HepG2 (cell line): Measurements from ENCODE around the gene IL3. TPM values are rescaled to one million over a fixed set of nuclear protein-coding genes. Genes with fewer than 3 reads are reported as not detected.

Source experiments
- ETV5 ChIP-seq: IDR thresholded peaks from 2 replicates; pipeline ENCODE4 v1.6.1; 2018; ENCODE audit warnings: missing biosample characterization, missing genetic modification reagents, inconsistent platforms, borderline replicate concordance
- ETV6 ChIP-seq: sonication (generic); formaldehyde crosslinking; conservative IDR thresholded peaks from 2 replicates; pipeline ENCODE4 v1.4.0; 2020; ENCODE audit warnings: missing genetic modification reagents
- JARID2 ChIP-seq: sonication (generic); formaldehyde crosslinking; IDR thresholded peaks from 2 replicates; pipeline ENCODE4 v1.8.1; 2023; ENCODE audit warnings: missing genetic modification reagents, inconsistent platforms; ENCODE audit not compliant: insufficient replicate concordance
- NFIC ChIP-seq: IDR thresholded peaks from 2 replicates; pipeline ENCODE4 v1.6.1; 2012; ENCODE audit warnings: mild to moderate bottlenecking, low read length, inconsistent platforms
- SAFB2 ChIP-seq: sonication (generic); formaldehyde crosslinking; IDR thresholded peaks from 2 replicates; pipeline ENCODE4 v1.5.1; 2020; ENCODE audit warnings: missing genetic modification reagents, low read depth, mild to moderate bottlenecking, borderline replicate concordance
- SOX5 ChIP-seq: IDR thresholded peaks from 2 replicates; pipeline ENCODE4 v1.6.1; 2016; ENCODE audit warnings: borderline replicate concordance
- TAF1 ChIP-seq: sonication (generic); formaldehyde crosslinking; IDR thresholded peaks from 2 replicates; pipeline ENCODE4 v1.4.0; 2020; ENCODE audit warnings: missing genetic modification reagents
- ZBTB3 ChIP-seq: sonication (generic); formaldehyde crosslinking; IDR thresholded peaks from 2 replicates; pipeline ENCODE4 v1.4.0; 2020; ENCODE audit warnings: low read depth, mild to moderate bottlenecking, moderate library complexity, missing genetic modification reagents, borderline replicate concordance
- ZNF136 ChIP-seq: sonication (generic); formaldehyde crosslinking; IDR thresholded peaks from 2 replicates; pipeline ENCODE4 v1.8.1; 2022; ENCODE audit warnings: low read depth, mild to moderate bottlenecking, moderate library complexity, missing genetic modification reagents
- ZNF326 ChIP-seq: sonication (generic); formaldehyde crosslinking; IDR thresholded peaks from 2 replicates; pipeline ENCODE4 v1.4.0; 2020; ENCODE audit warnings: missing genetic modification reagents, borderline replicate concordance
- ZNF33B ChIP-seq: sonication (generic); formaldehyde crosslinking; IDR thresholded peaks from 2 replicates; pipeline ENCODE4 v1.5.1; 2020; ENCODE audit warnings: mild to moderate bottlenecking, missing genetic modification reagents
- ZNF460 ChIP-seq: sonication (generic); formaldehyde crosslinking; IDR thresholded peaks from 2 replicates; pipeline ENCODE4 v1.5.1; 2020; ENCODE audit warnings: missing genetic modification reagents, mild to moderate bottlenecking, borderline replicate concordance
- ZNF737 ChIP-seq: sonication (generic); formaldehyde crosslinking; IDR thresholded peaks from 2 replicates; pipeline ENCODE4 v1.5.0; 2020; ENCODE audit warnings: missing genetic modification reagents, mild to moderate bottlenecking, borderline replicate concordance
- ZNF782 ChIP-seq: sonication (generic); formaldehyde crosslinking; IDR thresholded peaks from 2 replicates; pipeline ENCODE4 v1.4.0; 2020; ENCODE audit warnings: missing genetic modification reagents, mild to moderate bottlenecking, borderline replicate concordance
- polyA plus RNA-seq, 8 experiments: library from polyadenylated mRNA; depleted of rRNA in 3 of 8; stranded (reverse) in 7 of 8; unstranded in 1 of 8; fragments of >200 nt; fragmentation: Illumina TruSeq in 4 of 8; extraction: Trizol in 4 of 8; gene quantifications; 2 replicates each; pipeline versions ENCODE4 v1.2.1 to v1.2.3, GENCODE V29; 2011 to 2016; ENCODE audit warnings: low read depth in 4 of 8, missing spikeins in 1 of 8, mixed read lengths in 1 of 8; ENCODE audit not compliant: insufficient read depth in 1 of 8
- total RNA-seq, 5 experiments: library from RNA; depleted of rRNA; stranded (reverse); fragments of >200 nt; fragmentation: Illumina TruSeq; extraction: Trizol; gene quantifications; 2 replicates each; pipeline ENCODE4 v1.2.3, GENCODE V29; 2016; ENCODE audit warnings: low read depth in 1 of 5
- TF ChIP-seq, protein P1 (sequence below): sonication (generic); formaldehyde crosslinking; IDR thresholded peaks from 2 replicates; pipeline ENCODE4 v1.5.0; 2020; ENCODE audit warnings: mild to moderate bottlenecking, missing genetic modification reagents
- TF ChIP-seq, protein P2 (sequence below): sonication (generic); formaldehyde crosslinking; IDR thresholded peaks from 2 replicates; pipeline ENCODE4 v1.5.1; 2020; ENCODE audit warnings: missing genetic modification reagents, mild to moderate bottlenecking, borderline replicate concordance
- TF ChIP-seq, protein P3 (sequence below): sonication (generic); formaldehyde crosslinking; IDR thresholded peaks from 2 replicates; pipeline ENCODE4 v1.4.0; 2020; ENCODE audit warnings: missing genetic modification reagents

IL3 gene
- total and polyA plus RNA-seq, 2 of the 13 experiments (the other 11 are each of a cell fraction or from before 2014, with no cell fraction given), result not detected

DNA sequence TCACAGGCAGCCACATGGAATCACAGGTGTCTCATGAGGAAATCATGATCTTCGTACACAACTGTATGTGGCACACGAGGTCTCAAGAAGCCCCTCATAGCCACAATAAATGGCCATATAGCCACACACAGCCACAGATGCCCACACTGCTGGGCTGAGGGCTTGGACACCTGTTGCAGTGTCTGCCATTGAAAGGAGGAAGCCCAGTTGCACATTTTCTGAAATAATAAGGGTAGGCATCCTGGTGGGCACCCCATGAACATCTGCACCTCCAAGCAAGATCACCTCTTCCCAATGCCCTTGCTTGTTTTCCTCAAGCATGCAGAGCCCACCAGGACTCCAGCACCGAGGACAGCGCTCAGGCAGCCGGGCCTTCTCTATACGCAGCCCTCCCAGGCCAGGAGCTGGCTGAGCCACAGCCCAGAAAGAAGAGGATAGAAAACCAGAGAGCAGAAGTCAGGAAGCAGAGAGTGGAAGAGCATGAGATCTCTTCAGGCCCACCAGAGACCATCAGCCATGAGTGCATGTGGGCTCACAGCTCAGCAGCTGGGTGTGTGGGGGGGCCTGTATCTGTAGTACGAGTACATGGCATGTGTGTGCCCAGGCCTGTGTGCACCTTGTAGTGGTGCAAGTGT lies 48.0 kb upstream of the IL3 start (continued):
- TF ChIP-seq ZNF33B (CRISPR knock-in tag), result no peak
- TF ChIP-seq ZBTB3 (CRISPR knock-in tag), result no peak
- TF ChIP-seq NFIC, result no peak
- peak; percentile 78 for TF ChIP-seq JARID2 (CRISPR knock-in tag)
- TF ChIP-seq ZNF782, result no peak
- no peak for TF ChIP-seq ZNF136
- TF ChIP-seq ZNF326 (CRISPR knock-in tag), result no peak
- TF ChIP-seq, protein P1, sequence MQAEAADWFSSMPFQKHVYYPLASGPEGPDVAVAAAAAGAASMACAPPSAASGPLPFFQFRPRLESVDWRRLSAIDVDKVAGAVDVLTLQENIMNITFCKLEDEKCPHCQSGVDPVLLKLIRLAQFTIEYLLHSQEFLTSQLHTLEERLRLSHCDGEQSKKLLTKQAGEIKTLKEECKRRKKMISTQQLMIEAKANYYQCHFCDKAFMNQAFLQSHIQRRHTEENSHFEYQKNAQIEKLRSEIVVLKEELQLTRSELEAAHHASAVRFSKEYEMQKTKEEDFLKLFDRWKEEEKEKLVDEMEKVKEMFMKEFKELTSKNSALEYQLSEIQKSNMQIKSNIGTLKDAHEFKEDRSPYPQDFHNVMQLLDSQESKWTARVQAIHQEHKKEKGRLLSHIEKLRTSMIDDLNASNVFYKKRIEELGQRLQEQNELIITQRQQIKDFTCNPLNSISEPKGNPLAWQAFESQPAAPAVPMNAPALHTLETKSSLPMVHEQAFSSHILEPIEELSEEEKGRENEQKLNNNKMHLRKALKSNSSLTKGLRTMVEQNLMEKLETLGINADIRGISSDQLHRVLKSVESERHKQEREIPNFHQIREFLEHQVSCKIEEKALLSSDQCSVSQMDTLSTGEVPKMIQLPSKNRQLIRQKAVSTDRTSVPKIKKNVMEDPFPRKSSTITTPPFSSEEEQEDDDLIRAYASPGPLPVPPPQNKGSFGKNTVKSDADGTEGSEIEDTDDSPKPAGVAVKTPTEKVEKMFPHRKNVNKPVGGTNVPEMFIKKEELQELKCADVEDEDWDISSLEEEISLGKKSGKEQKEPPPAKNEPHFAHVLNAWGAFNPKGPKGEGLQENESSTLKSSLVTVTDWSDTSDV, result no peak
- TF ChIP-seq ZNF737, result peak; percentile 52; the same call in 1 of the 2 replicates
- no peak for TF ChIP-seq SAFB2 (CRISPR knock-in tag)
- TF ChIP-seq, protein P2, sequence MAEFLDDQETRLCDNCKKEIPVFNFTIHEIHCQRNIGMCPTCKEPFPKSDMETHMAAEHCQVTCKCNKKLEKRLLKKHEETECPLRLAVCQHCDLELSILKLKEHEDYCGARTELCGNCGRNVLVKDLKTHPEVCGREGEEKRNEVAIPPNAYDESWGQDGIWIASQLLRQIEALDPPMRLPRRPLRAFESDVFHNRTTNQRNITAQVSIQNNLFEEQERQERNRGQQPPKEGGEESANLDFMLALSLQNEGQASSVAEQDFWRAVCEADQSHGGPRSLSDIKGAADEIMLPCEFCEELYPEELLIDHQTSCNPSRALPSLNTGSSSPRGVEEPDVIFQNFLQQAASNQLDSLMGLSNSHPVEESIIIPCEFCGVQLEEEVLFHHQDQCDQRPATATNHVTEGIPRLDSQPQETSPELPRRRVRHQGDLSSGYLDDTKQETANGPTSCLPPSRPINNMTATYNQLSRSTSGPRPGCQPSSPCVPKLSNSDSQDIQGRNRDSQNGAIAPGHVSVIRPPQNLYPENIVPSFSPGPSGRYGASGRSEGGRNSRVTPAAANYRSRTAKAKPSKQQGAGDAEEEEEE (CRISPR knock-in tag), result no peak
- TF ChIP-seq TAF1 (CRISPR knock-in tag), result no peak
- TF ChIP-seq, protein P3, sequence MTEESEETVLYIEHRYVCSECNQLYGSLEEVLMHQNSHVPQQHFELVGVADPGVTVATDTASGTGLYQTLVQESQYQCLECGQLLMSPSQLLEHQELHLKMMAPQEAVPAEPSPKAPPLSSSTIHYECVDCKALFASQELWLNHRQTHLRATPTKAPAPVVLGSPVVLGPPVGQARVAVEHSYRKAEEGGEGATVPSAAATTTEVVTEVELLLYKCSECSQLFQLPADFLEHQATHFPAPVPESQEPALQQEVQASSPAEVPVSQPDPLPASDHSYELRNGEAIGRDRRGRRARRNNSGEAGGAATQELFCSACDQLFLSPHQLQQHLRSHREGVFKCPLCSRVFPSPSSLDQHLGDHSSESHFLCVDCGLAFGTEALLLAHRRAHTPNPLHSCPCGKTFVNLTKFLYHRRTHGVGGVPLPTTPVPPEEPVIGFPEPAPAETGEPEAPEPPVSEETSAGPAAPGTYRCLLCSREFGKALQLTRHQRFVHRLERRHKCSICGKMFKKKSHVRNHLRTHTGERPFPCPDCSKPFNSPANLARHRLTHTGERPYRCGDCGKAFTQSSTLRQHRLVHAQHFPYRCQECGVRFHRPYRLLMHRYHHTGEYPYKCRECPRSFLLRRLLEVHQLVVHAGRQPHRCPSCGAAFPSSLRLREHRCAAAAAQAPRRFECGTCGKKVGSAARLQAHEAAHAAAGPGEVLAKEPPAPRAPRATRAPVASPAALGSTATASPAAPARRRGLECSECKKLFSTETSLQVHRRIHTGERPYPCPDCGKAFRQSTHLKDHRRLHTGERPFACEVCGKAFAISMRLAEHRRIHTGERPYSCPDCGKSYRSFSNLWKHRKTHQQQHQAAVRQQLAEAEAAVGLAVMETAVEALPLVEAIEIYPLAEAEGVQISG (CRISPR knock-in tag), result peak; percentile 56; the same call in 1 of the 2 replicates
- no peak for TF ChIP-seq ZNF460
- TF ChIP-seq SOX5, result peak; percentile 19; the same call in 1 of the 2 replicates
- TF ChIP-seq ETV6 (CRISPR knock-in tag), result peak; percentile 78; the same call in 1 of the 2 replicates
- TF ChIP-seq ETV5 (CRISPR knock-in tag), result no peak
